K562 (cell line): ENCODE measurements around the gene C19orf85. TPM values are rescaled to one million over a fixed set of nuclear protein-coding genes. Genes with fewer than 3 reads are reported as not detected.
A peak's percentile ranks its signal among the peaks of the same experiment; 100 is the strongest.

Experiments used
- ATAC-seq: fragments of 200-7000 bp; cut with Tn5 transposase; 3 replicates; pipeline ENCODE4 v1.9.1; 2020; ENCODE audit warnings: moderate library complexity
- BruUV-seq: library from RNA; stranded (reverse); fragments of 400-500 nt; replicated peaks from 2 replicates; lab custom pipeline; 2021; lab: Mats Ljungman, UMichigan
- CTCF ChIA-PET: fragments of 300-600 bp; formaldehyde crosslinking; extraction: SDS; loops from one replicate; lab custom pipeline; 2021; ENCODE audit warnings: low intra/inter-chr PET ratio; lab: Yijun Ruan, JAX
- POLR2A ChIA-PET: fragments of 300-600, 350-650 bp; sonication (Branson Sonifier 250); formaldehyde crosslinking; extraction: SDS; loops from one replicate; lab custom pipeline; 2021; ENCODE audit warnings: antibody characterized with exemption, inconsistent platforms; lab: Yijun Ruan, JAX
- DNase-seq, 4 experiments: peaks; one replicate each; pipeline versions ENCODE4 v3.0.0 to v3.0.0-alpha.2; 2011 to 2018; ENCODE audit warnings: low spot score in 3 of 4, mixed read lengths in 3 of 4; ENCODE audit errors: extremely low read depth in 1 of 4
- FAIRE-seq: peaks from 2 replicates; lab custom pipeline; 2011; peaks lifted over from hg19 to GRCh38; lab: Jason Lieb, UNC
- H2AFZ ChIP-seq: 2 replicates; pipeline ENCODE4 v1.6.0; 2011; ENCODE audit warnings: low read depth, low read length, control low read depth, inconsistent platforms
- H3K27ac ChIP-seq: fragments of 200-600 bp; 3 replicates; pipeline ENCODE4 v1.8.0; 2011; ENCODE audit warnings: low read depth, mild to moderate bottlenecking, control low read depth, inconsistent platforms, low read length, moderate library complexity, mixed read lengths; ENCODE audit errors: extremely low read depth
- H3K27me3 ChIP-seq, 2 experiments: fragments of 300-600 bp in 1 of 2; 2 replicates in 1 of 2; 3 replicates in 1 of 2; pipeline versions ENCODE4 v1.6.0 to v1.8.0; 2011; ENCODE audit warnings: inconsistent platforms in 2 of 2, low read length in 2 of 2, mild to moderate bottlenecking in 1 of 2, mixed read lengths in 1 of 2, moderate library complexity in 1 of 2; ENCODE audit not compliant: control insufficient read depth in 2 of 2, insufficient read depth in 2 of 2
- H3K36me3 ChIP-seq: fragments of 300-600 bp; 3 replicates; pipeline ENCODE4 v1.8.0; 2011; ENCODE audit warnings: mild to moderate bottlenecking, low read length, inconsistent platforms; ENCODE audit not compliant: control insufficient read depth, insufficient read depth
- H3K4me1 ChIP-seq, 2 experiments: fragments of 200-600 bp in 1 of 2; replicated peaks in 1 of 2; 2 replicates in 1 of 2; 3 replicates in 1 of 2; pipeline versions ENCODE4 v1.5.1 to v1.8.0; 2011; ENCODE audit warnings: inconsistent platforms in 2 of 2, low read length in 2 of 2, mild to moderate bottlenecking in 1 of 2, mixed read lengths in 1 of 2, moderate library complexity in 1 of 2; ENCODE audit not compliant: control insufficient read depth in 2 of 2, insufficient read depth in 2 of 2
- H3K4me2 ChIP-seq: 2 replicates; pipeline ENCODE4 v1.6.1; 2011; ENCODE audit warnings: low read length, control low read depth, inconsistent platforms, mixed read lengths; ENCODE audit not compliant: insufficient read depth
- H3K4me3 ChIP-seq: fragments of 200-600 bp; sonication (generic), shearing (Covaris generic); 2 replicates; pipeline ENCODE4 v1.5.1; 2016; ENCODE audit warnings: control low read depth, inconsistent platforms
- H3K79me2 ChIP-seq: fragments of 200-600 bp; 3 replicates; pipeline ENCODE4 v1.8.0; 2011; ENCODE audit warnings: low read length, inconsistent platforms; ENCODE audit not compliant: control insufficient read depth, insufficient read depth
- H3K9ac ChIP-seq, 2 experiments: 2 replicates each; pipeline versions ENCODE4 v1.6.0 to v1.6.1; 2011; ENCODE audit warnings: low read depth in 2 of 2, low read length in 2 of 2, control low read depth in 1 of 2, inconsistent platforms in 1 of 2, mild to moderate bottlenecking in 1 of 2, mixed read lengths in 1 of 2; ENCODE audit not compliant: insufficient read depth in 1 of 2
- H3K9me1 ChIP-seq: one replicate; pipeline ENCODE4 v1.6.0; 2011; ENCODE audit warnings: inconsistent platforms, mild to moderate bottlenecking, low read length, moderate library complexity; ENCODE audit not compliant: control insufficient read depth, insufficient read depth
- H3K9me3 ChIP-seq: replicated peaks from 2 replicates; pipeline ENCODE4 v1.5.1; 2011; ENCODE audit warnings: low read depth, low read length, inconsistent platforms; ENCODE audit not compliant: control insufficient read depth, insufficient read depth
- H4K20me1 ChIP-seq: replicated peaks from 2 replicates; pipeline ENCODE4 v1.6.1; 2011; ENCODE audit warnings: low read length, inconsistent platforms, mixed read lengths; ENCODE audit not compliant: control insufficient read depth, insufficient read depth
- ARNT ChIP-seq, 2 experiments: fragments of 450-650 bp; IDR thresholded peaks; 2 replicates each; pipeline ENCODE4 v1.6.1; 2016; ENCODE audit warnings: mild to moderate bottlenecking in 1 of 2
- BRD9 ChIP-seq: fragments of 450-650 bp; IDR thresholded peaks from 2 replicates; pipeline ENCODE4 v1.6.1; 2018; ENCODE audit warnings: low read depth; ENCODE audit not compliant: partially characterized antibody
- C11orf30 ChIP-seq: fragments of 450-650 bp; IDR thresholded peaks from 2 replicates; pipeline ENCODE4 v1.6.1; 2016; ENCODE audit warnings: low read depth, mild to moderate bottlenecking
- CHD2 ChIP-seq: IDR thresholded peaks from 2 replicates; pipeline ENCODE4 v1.6.1; 2011; ENCODE audit warnings: low read depth, low read length
- FOS ChIP-seq: IDR thresholded peaks from 3 replicates; pipeline ENCODE4 v1.6.1; 2011; ENCODE audit not compliant: insufficient read length; ENCODE audit errors: extremely low read depth
- ILK ChIP-seq: fragments of 450-650 bp; IDR thresholded peaks from 2 replicates; pipeline ENCODE4 v1.6.1; 2016; ENCODE audit warnings: missing genetic modification characterization, low read depth, mild to moderate bottlenecking, missing compliant biosample characterization, moderate library complexity, borderline replicate concordance
- KAT7 ChIP-seq: sonication (generic); formaldehyde crosslinking; IDR thresholded peaks from 2 replicates; pipeline ENCODE4 v1.8.0; 2022; ENCODE audit warnings: missing genetic modification reagents, mild to moderate bottlenecking, borderline replicate concordance
- LARP7 ChIP-seq: fragments of 450-650 bp; IDR thresholded peaks from 2 replicates; pipeline ENCODE4 v1.6.1; 2016
- MAZ ChIP-seq, 2 experiments: fragments of 450-650 bp in 1 of 2; sonication (generic) in 1 of 2; formaldehyde crosslinking; IDR thresholded peaks in 1 of 2; conservative IDR thresholded peaks in 1 of 2; 2 replicates each; pipeline versions ENCODE4 v1.4.0 to v1.5.0; 2020; ENCODE audit warnings: mild to moderate bottlenecking in 1 of 2, missing genetic modification reagents in 1 of 2
- NCOA1 ChIP-seq: fragments of 450-650 bp; IDR thresholded peaks from 2 replicates; pipeline ENCODE4 v1.6.1; 2016; ENCODE audit warnings: low read depth
- NFIC ChIP-seq: fragments of 450-650 bp; IDR thresholded peaks from 2 replicates; pipeline ENCODE4 v1.6.1; 2017; ENCODE audit warnings: mild to moderate bottlenecking, inconsistent platforms
- SP2 ChIP-seq: IDR thresholded peaks from 2 replicates; pipeline ENCODE4 v1.6.1; 2011; ENCODE audit warnings: mild to moderate bottlenecking, low read depth, low read length, moderate library complexity; ENCODE audit not compliant: poor library complexity, severe bottlenecking; ENCODE audit errors: extremely low read depth
- ZNF444 ChIP-seq: fragments of 250-450 bp; sonication (Bioruptor Pico); IDR thresholded peaks from 2 replicates; pipeline ENCODE4 v1.4.0; 2020; ENCODE audit warnings: mild to moderate bottlenecking, moderate library complexity
- WGBS: fragments of 100-300 bp; shearing (Covaris generic); methylation state at CpG from one replicate; pipeline ENCODE4 v1.1.6; 2016; ENCODE audit warnings: low coverage, mixed read lengths; ENCODE audit not compliant: insufficient coverage; ENCODE audit errors: missing lambda C conversion rate; 5-methylcytosine and 5-hydroxymethylcytosine counted together
- in situ Hi-C: fragments of 300-500 bp; cut with MboI; formaldehyde crosslinking; loops from 4 replicates; pipeline ENCODE4 v1.15.0; 2018; ENCODE audit warnings: inconsistent platforms, mixed read lengths
- intact Hi-C: fragments of 100-400 bp; cut with micrococcal nuclease; formaldehyde crosslinking; loops from 2 replicates; pipeline ENCODE4 v1.14.2; 2022
- polyA plus RNA-seq, 8 experiments: library from polyadenylated mRNA; depleted of rRNA in 4 of 8; stranded (reverse) in 5 of 8; unstranded in 3 of 8; fragments of >200 nt; fragmentation: Nextera tagmentation in 2 of 8; fragmentation: Illumina TruSeq in 1 of 8; extraction: Ambion mirVana in 2 of 8; extraction: Trizol in 1 of 8; gene quantifications; 2 replicates each; pipeline versions ENCODE4 v1.2.1 to v1.2.3, GENCODE V29; 2011 to 2014; ENCODE audit warnings: inconsistent platforms in 1 of 8, missing spikeins in 1 of 8
- total RNA-seq, 7 experiments: library from RNA; depleted of rRNA in 6 of 7; stranded (reverse); fragments of >200 nt in 6 of 7; fragmentation: Illumina TruSeq in 2 of 7; extraction: Trizol in 2 of 7; gene quantifications; 2 replicates each; pipeline versions ENCODE4 v1.2.1 to v1.2.3, GENCODE V29; 2011 to 2021; ENCODE audit warnings: low replicate concordance in 1 of 7
- TF ChIP-seq, protein P1 (sequence below): fragments of 250-450 bp; sonication (Bioruptor Pico); IDR thresholded peaks from 2 replicates; pipeline ENCODE4 v1.6.1; 2021; ENCODE audit warnings: mild to moderate bottlenecking
- TF ChIP-seq, protein P2 (sequence below): fragments of 450-650 bp; IDR thresholded peaks from 2 replicates; pipeline ENCODE4 v1.6.1; 2017; ENCODE audit warnings: antibody characterized with exemption
- TF ChIP-seq, protein P3 (sequence below), 2 experiments: IDR thresholded peaks; 2 replicates each; pipeline ENCODE4 v1.6.1; 2011; ENCODE audit warnings: borderline replicate concordance in 1 of 2, control low read depth in 1 of 2, low read depth in 1 of 2, low read length in 1 of 2, mild to moderate bottlenecking in 1 of 2, mixed read lengths in 1 of 2, moderate library complexity in 1 of 2; ENCODE audit not compliant: insufficient read depth in 1 of 2, insufficient read length in 1 of 2, poor library complexity in 1 of 2, severe bottlenecking in 1 of 2; ENCODE audit errors: extremely low read depth in 1 of 2
- TF ChIP-seq, protein P4 (sequence below): sonication (generic); formaldehyde crosslinking; IDR thresholded peaks from 2 replicates; pipeline ENCODE4 v1.8.0; 2022; ENCODE audit warnings: missing genetic modification reagents, mild to moderate bottlenecking, moderate library complexity, borderline replicate concordance

The C19orf85 gene
- total and polyA plus RNA-seq, 9 of the 15 experiments (the other 6 are each of a cell fraction or from before 2014, with no cell fraction given) = not detected

DNA sequence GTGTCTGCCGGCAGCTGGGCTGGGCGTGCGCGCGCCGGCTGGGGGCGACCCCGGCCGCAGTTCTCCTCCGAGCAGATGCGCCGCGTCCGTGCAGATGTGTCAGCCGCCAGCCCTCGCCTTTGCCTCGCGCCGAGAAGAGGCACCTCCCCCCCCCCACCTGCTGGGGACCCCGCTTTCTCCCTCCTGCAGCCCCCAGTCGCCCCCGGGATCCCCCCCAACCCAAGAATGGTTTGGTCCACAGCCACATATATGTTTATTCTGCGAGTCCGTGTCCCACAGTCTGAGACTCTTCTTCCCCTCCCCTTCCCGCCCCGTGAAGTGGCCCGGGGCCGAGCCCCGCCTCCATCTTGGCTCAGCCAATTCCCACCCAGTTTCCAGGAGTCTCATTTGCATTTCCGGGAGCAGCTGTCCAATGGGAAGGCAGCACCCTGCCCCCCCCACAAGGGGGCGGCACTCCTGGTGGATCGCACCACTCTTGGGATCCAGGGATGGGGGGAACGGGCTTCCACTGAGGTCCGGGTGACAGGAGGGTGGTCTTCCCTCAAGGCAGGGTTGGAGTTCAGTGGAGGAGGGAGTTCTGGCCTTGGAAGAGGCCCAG is 11.7 kb downstream of the C19orf85 start:
- intact Hi-C loops = loop anchor here (1.0 to 5.0 kb wide), 2 partner anchors 8 to 66 kb away; partner anchors contain the start of genes ISOC2 and RPL28
- Histone ChIP-seq H3K9me1 (no peaks in the 10 kb centered on the region), H3K4me3 (peak overlapping the region; percentile 28), H2AFZ (no peak overlapping the region), H3K9ac (peak overlapping the region in 1 of 2 experiments; percentile 15; a peak in 2 of 4 replicates), H3K9me3 (no peaks in the 10 kb centered on the region), H3K4me2 (peak overlapping the region; percentile 53; the same call in 1 of the 2 replicates), H3K27ac (no peak overlapping the region), H3K79me2 (peaks cover 6% of the 10 kb centered on the region; the same call in 2 of the 3 replicates), H3K4me1 (peaks cover 0 to 70% of the 10 kb centered on the region in 2 experiments), H3K36me3 (peaks cover 29% of the 10 kb centered on the region; the same call in 2 of the 3 replicates), H3K27me3 (peaks cover 0 to 7% of the 10 kb centered on the region in 2 experiments; a peak in 4 of 5 replicates), H4K20me1 (no peaks in the 10 kb centered on the region; the same call in 1 of the 2 replicates)
- 1% methylated on average over 12 of the region's 34 CpGs for WGBS
- ChIA-PET CTCF (interaction anchor here (1.1 kb wide), 1 partner anchor 51 kb away, joined by 6 read pairs; no protein-coding TSS in a partner anchor), POLR2A (interaction anchor here (0.6 to 2.0 kb wide), 12 partner anchors 8 to 312 kb away, joined by 3 to 7 read pairs (median 4); partner anchors contain the start of genes FIZ1, ISOC2, UBE2S and ZNF628)
- in situ Hi-C loops = no loop called here
- no TSS peak for BruUV-seq
- FAIRE-seq (peak; percentile 96), ATAC-seq (peak; percentile 98), DNase-seq (peak; percentile 88 to 99 (median 94))
- peak; percentile 36 to 76 for TF ChIP-seq MAZ (CRISPR knock-in tag; conservative IDR thresholded peaks at IDR 0.05 in 1 of 2, IDR thresholded peaks at IDR 0.05 in 1 of 2)
- TF ChIP-seq, protein P1, sequence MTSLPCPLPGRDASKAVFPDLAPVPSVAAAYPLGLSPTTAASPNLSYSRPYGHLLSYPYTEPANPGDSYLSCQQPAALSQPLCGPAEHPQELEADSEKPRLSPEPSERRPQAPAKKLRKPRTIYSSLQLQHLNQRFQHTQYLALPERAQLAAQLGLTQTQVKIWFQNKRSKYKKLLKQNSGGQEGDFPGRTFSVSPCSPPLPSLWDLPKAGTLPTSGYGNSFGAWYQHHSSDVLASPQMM (CRISPR knock-in tag) = no peak
- peak; percentile 30 for TF ChIP-seq SP2
- no peak for TF ChIP-seq BRD9
- 0 out of 2 replicates have a peak, but pooled peaks have one; percentile 14 for TF ChIP-seq NFIC
- TF ChIP-seq NCOA1 = no peak
- no peak for TF ChIP-seq C11orf30
- TF ChIP-seq, protein P2, sequence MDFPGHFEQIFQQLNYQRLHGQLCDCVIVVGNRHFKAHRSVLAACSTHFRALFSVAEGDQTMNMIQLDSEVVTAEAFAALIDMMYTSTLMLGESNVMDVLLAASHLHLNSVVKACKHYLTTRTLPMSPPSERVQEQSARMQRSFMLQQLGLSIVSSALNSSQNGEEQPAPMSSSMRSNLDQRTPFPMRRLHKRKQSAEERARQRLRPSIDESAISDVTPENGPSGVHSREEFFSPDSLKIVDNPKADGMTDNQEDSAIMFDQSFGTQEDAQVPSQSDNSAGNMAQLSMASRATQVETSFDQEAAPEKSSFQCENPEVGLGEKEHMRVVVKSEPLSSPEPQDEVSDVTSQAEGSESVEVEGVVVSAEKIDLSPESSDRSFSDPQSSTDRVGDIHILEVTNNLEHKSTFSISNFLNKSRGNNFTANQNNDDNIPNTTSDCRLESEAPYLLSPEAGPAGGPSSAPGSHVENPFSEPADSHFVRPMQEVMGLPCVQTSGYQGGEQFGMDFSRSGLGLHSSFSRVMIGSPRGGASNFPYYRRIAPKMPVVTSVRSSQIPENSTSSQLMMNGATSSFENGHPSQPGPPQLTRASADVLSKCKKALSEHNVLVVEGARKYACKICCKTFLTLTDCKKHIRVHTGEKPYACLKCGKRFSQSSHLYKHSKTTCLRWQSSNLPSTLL = peak; percentile 82
- TF ChIP-seq CHD2 = peak; percentile 53
- TF ChIP-seq, protein P3, sequence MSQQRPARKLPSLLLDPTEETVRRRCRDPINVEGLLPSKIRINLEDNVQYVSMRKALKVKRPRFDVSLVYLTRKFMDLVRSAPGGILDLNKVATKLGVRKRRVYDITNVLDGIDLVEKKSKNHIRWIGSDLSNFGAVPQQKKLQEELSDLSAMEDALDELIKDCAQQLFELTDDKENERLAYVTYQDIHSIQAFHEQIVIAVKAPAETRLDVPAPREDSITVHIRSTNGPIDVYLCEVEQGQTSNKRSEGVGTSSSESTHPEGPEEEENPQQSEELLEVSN (IDR thresholded peaks at IDR 0.05; ENCODE audit: borderline replicate concordance in 1 of 2, extremely low read depth in 1 of 2, insufficient read depth in 1 of 2, insufficient read length in 1 of 2, low read depth in 1 of 2, low read length in 1 of 2, poor library complexity in 1 of 2, severe bottlenecking in 1 of 2) = no peak
- peak in 1 of 2 experiments; percentile 61; a peak in 1 of 4 replicates for TF ChIP-seq ARNT (IDR thresholded peaks at IDR 0.05)
- TF ChIP-seq FOS = peak; percentile 79
- TF ChIP-seq LARP7 = no peak
- 0 out of 2 replicates have a peak, but pooled peaks have one; percentile 55 for TF ChIP-seq KAT7 (CRISPR knock-in tag)
- TF ChIP-seq ZNF444 (CRISPR knock-in tag) = no peak
- TF ChIP-seq ILK = no peak
- TF ChIP-seq, protein P4, sequence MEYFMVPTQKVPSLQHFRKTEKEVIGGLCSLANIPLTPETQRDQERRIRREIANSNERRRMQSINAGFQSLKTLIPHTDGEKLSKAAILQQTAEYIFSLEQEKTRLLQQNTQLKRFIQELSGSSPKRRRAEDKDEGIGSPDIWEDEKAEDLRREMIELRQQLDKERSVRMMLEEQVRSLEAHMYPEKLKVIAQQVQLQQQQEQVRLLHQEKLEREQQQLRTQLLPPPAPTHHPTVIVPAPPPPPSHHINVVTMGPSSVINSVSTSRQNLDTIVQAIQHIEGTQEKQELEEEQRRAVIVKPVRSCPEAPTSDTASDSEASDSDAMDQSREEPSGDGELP = peak; percentile 75
